Chondrocyte (in vitro differentiated cells): ENCODE results near the gene TPRKB. TPM values are rescaled to one million over a fixed set of nuclear protein-coding genes. Genes with fewer than 3 reads are reported as not detected.
"Not testable (repeated sequence)": the region's sequence is repeated elsewhere in the genome, so short reads cannot be mapped to it uniquely, and the experiment has no call there.

Experiments
- DNase-seq: peaks from one replicate; pipeline ENCODE4 v3.0.0; 2021; ENCODE audit warnings: mixed read lengths, low spot score
- H3K27ac Mint-ChIP-seq: one replicate; pipeline ENCODE4 v1.8.0; 2021; ENCODE audit warnings: mild to moderate bottlenecking, moderate library complexity, mixed read lengths; ENCODE audit not compliant: unreplicated experiment
- H3K27me3 Mint-ChIP-seq: 2 replicates; pipeline ENCODE4 v1.8.0; 2021; ENCODE audit warnings: low read depth, mixed read lengths
- H3K36me3 Mint-ChIP-seq: 2 replicates; pipeline ENCODE4 v1.8.0; 2021; ENCODE audit warnings: low read depth, mixed read lengths
- H3K4me1 Mint-ChIP-seq: 2 replicates; pipeline ENCODE4 v1.8.0; 2021; ENCODE audit warnings: low read depth, mild to moderate bottlenecking, mixed read lengths
- H3K4me3 Mint-ChIP-seq: one replicate; pipeline ENCODE4 v1.8.0; 2021; ENCODE audit warnings: mild to moderate bottlenecking, moderate library complexity, mixed read lengths; ENCODE audit not compliant: unreplicated experiment
- H3K9me3 Mint-ChIP-seq: 2 replicates; pipeline ENCODE4 v1.8.0; 2021; ENCODE audit warnings: low read depth, mixed read lengths
- total RNA-seq: library from RNA; stranded (reverse); gene quantifications from 3 replicates; pipeline ENCODE4 v1.2.1, GENCODE V29; 2021
- TF ChIP-seq, protein P1 (sequence below): fragments of 200-600 bp; sonication (generic); IDR thresholded peaks from 2 replicates; pipeline ENCODE4 v1.5.0; 2021; ENCODE audit warnings: antibody characterized with exemption, mild to moderate bottlenecking, moderate library complexity

Gene TPRKB
- total RNA-seq, 1 donor from 2014 or later: 14.2 TPM

DNA sequence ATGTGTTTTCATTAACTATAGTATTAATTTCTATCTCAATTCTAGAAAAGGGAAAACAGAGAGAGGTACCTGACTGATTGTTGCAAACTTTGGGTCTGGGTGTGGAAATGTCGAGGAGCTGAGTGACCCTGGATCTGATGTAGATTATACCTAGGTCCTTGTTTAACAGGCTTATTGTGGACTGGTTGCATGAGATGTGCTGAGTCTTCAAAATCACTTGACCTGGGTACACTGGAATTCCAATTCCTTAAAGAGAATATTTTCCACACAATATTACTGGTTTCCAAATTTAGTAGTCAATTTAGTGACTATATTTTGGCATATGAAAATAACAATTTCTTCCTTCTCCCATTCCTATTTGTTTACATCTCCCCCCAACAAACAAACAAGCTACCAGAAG lies 29.2 kb upstream of the TPRKB start:
- Mint-ChIP-seq H3K9me3 (no peaks in the 10 kb centered on the region), H3K27ac (no peak overlapping the region), H3K4me1 (peaks cover 10% of the 10 kb centered on the region), H3K36me3 (peaks cover 49% of the 10 kb centered on the region), H3K4me3 (no peak overlapping the region), H3K27me3 (no peaks in the 10 kb centered on the region)
- DNase-seq: no peak
- TF ChIP-seq, protein P1, sequence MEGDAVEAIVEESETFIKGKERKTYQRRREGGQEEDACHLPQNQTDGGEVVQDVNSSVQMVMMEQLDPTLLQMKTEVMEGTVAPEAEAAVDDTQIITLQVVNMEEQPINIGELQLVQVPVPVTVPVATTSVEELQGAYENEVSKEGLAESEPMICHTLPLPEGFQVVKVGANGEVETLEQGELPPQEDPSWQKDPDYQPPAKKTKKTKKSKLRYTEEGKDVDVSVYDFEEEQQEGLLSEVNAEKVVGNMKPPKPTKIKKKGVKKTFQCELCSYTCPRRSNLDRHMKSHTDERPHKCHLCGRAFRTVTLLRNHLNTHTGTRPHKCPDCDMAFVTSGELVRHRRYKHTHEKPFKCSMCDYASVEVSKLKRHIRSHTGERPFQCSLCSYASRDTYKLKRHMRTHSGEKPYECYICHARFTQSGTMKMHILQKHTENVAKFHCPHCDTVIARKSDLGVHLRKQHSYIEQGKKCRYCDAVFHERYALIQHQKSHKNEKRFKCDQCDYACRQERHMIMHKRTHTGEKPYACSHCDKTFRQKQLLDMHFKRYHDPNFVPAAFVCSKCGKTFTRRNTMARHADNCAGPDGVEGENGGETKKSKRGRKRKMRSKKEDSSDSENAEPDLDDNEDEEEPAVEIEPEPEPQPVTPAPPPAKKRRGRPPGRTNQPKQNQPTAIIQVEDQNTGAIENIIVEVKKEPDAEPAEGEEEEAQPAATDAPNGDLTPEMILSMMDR: no peak

DNA sequence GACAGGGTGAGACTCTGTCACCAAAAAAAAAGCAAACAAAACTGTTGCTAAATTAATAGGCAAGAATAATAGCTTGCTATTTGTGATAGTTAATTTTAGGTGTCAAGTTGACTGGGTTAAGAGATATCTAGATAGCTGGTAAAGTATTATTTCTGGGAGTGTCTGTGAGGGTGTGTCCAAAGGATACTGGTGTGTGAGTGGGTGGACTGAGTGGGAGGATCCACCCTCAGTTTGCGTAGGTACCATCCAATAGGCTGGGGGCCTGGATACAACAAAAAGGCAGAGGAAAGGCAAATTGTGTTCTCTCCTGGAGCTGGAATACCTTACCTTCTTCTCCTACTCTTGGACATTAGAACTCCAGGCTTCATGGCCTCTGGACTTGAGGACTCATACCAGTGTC lies 27.8 kb upstream of the TPRKB start:
- DNase-seq: no peak
- H3K27ac Mint-ChIP-seq: no peak overlapping the region
- H3K36me3 Mint-ChIP-seq: peaks cover 54% of the 10 kb centered on the region
- TF ChIP-seq, protein P1: no peak
- H3K4me1 Mint-ChIP-seq: peaks cover 15% of the 10 kb centered on the region
- no peak overlapping the region for H3K4me3 Mint-ChIP-seq
- no peaks in the 10 kb centered on the region for H3K27me3 Mint-ChIP-seq
- H3K9me3 Mint-ChIP-seq: no peaks in the 10 kb centered on the region

GRCh38 chr2:73762571-73762970 lies 25.4 kb upstream of the TPRKB start:
- Mint-ChIP-seq H3K27me3 (no peaks in the 10 kb centered on the region), H3K27ac (no peak overlapping the region), H3K36me3 (peaks cover 46% of the 10 kb centered on the region), H3K9me3 (no peaks in the 10 kb centered on the region), H3K4me1 (peaks cover 20% of the 10 kb centered on the region), H3K4me3 (no peak overlapping the region)
- no peak for DNase-seq
- TF ChIP-seq, protein P1: no peak

- no peaks in the 10 kb centered on the region for H3K27me3 Mint-ChIP-seq
- H3K4me3 Mint-ChIP-seq: no peak overlapping the region
- no peak for DNase-seq
- TF ChIP-seq, protein P1: no peak
- H3K36me3 Mint-ChIP-seq: peaks cover 27% of the 10 kb centered on the region
- H3K4me1 Mint-ChIP-seq: peaks cover 18% of the 10 kb centered on the region
- H3K27ac Mint-ChIP-seq: no peak overlapping the region
- H3K9me3 Mint-ChIP-seq: no peaks in the 10 kb centered on the region
These were observed 22.8 kb upstream of the TPRKB start for GRCh38 chr2:73759904-73760303.

- H3K4me3 Mint-ChIP-seq: no peak overlapping the region
- H3K4me1 Mint-ChIP-seq: peaks cover 18% of the 10 kb centered on the region
- H3K36me3 Mint-ChIP-seq: peaks cover 28% of the 10 kb centered on the region
- H3K9me3 Mint-ChIP-seq: peaks cover 2% of the 10 kb centered on the region
- DNase-seq: no peak
- no peak overlapping the region for H3K27ac Mint-ChIP-seq
- TF ChIP-seq, protein P1: no peak
- H3K27me3 Mint-ChIP-seq: no peaks in the 10 kb centered on the region
These were observed 22.2 kb upstream of the TPRKB start for GRCh38 chr2:73759285-73759764.

DNA sequence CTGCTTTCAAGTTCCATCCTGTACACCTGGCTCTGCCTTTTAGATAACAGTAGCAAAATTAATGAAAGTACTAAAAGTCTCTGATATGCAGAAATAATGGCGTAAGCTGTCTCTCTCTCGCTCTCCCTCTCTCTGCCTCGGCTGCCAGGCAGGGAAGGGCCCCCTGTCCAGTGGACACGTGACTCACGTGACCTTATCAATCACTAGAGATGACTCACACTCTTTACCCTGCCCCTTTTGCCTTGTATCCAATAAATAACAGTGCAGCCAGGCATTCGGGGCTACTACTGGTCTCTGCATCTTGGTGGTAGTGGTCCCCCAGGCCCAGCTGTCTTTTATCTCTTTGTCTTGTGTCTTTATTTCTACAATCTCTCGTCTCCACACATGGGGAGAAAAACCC lies 17.2 kb upstream of the TPRKB start:
- peaks cover 14% of the 10 kb centered on the region for H3K36me3 Mint-ChIP-seq
- not testable (repeated sequence) for H3K27me3 Mint-ChIP-seq, H3K9me3 Mint-ChIP-seq, H3K4me1 Mint-ChIP-seq, H3K4me3 Mint-ChIP-seq, H3K27ac Mint-ChIP-seq, DNase-seq
